ENCODE measurements around the gene GPX3.

Gene GPX3

GRCh38 chr5:151060742-151061141, 40.4 kb downstream of the GPX3 start:
- H3F3A ChIP-seq (ENCODE audit: insufficient read depth, low read length) = peaks cover 14% of the 10 kb centered on the region
- H3K36me3 ChIP-seq (replicated peaks; ENCODE audit: insufficient read depth, low read length) = no peaks in the 10 kb centered on the region; the same call in none of the 2 replicates
- H3K4me2 ChIP-seq (ENCODE audit: low read depth, low read length) = no peak overlapping the region
- no peak overlapping the region for H3K27ac ChIP-seq (ENCODE audit: low read length)
- no peak overlapping the region for H2AFZ ChIP-seq (ENCODE audit: low read length)
- no peak overlapping the region for H3K9ac ChIP-seq (ENCODE audit: low read length)
- DNase-seq = no peak
- H4K20me1 ChIP-seq (ENCODE audit: insufficient read depth, low read length) = no peaks in the 10 kb centered on the region; the same call in 1 of the 2 replicates
- H3K9me2 ChIP-seq (replicated peaks; ENCODE audit: insufficient read depth, low read length) = no peaks in the 10 kb centered on the region
- H3K4me1 ChIP-seq (ENCODE audit: low read length) = peaks cover 41% of the 10 kb centered on the region
- H3K27me3 ChIP-seq (replicated peaks; ENCODE audit: insufficient read depth, low read length) = no peaks in the 10 kb centered on the region
- TF ChIP-seq EZH2 (optimal IDR thresholded peaks at IDR 0.05; ENCODE audit: low read depth, low read length) (no peak), EZH2phosphoT487 (IDR thresholded peaks at IDR 0.05; ENCODE audit: low read length) (no peak)
- TF ChIP-seq, protein P1, sequence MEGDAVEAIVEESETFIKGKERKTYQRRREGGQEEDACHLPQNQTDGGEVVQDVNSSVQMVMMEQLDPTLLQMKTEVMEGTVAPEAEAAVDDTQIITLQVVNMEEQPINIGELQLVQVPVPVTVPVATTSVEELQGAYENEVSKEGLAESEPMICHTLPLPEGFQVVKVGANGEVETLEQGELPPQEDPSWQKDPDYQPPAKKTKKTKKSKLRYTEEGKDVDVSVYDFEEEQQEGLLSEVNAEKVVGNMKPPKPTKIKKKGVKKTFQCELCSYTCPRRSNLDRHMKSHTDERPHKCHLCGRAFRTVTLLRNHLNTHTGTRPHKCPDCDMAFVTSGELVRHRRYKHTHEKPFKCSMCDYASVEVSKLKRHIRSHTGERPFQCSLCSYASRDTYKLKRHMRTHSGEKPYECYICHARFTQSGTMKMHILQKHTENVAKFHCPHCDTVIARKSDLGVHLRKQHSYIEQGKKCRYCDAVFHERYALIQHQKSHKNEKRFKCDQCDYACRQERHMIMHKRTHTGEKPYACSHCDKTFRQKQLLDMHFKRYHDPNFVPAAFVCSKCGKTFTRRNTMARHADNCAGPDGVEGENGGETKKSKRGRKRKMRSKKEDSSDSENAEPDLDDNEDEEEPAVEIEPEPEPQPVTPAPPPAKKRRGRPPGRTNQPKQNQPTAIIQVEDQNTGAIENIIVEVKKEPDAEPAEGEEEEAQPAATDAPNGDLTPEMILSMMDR (IDR thresholded peaks at IDR 0.05; ENCODE audit: low read length) = no peak
- H3K9me3 ChIP-seq (replicated peaks; ENCODE audit: insufficient read depth, low read length) = no peaks in the 10 kb centered on the region
- H3K79me2 ChIP-seq (ENCODE audit: low read length) = peaks cover 44% of the 10 kb centered on the region
- H3K4me3 ChIP-seq (ENCODE audit: low read length) = no peak overlapping the region

- TF ChIP-seq, protein P1 (IDR thresholded peaks at IDR 0.05; ENCODE audit: low read length) = no peak
- TF ChIP-seq EZH2phosphoT487 (IDR thresholded peaks at IDR 0.05; ENCODE audit: low read length) = no peak
- no peak for TF ChIP-seq EZH2 (optimal IDR thresholded peaks at IDR 0.05; ENCODE audit: low read depth, low read length)
- Histone ChIP-seq H3K4me2 (ENCODE audit: low read depth, low read length) (no peak overlapping the region), H3K9me2 (replicated peaks; ENCODE audit: insufficient read depth, low read length) (no peaks in the 10 kb centered on the region), H2AFZ (ENCODE audit: low read length) (no peak overlapping the region), H3K27ac (ENCODE audit: low read length) (no peak overlapping the region), H3K4me3 (ENCODE audit: low read length) (no peak overlapping the region), H3F3A (ENCODE audit: insufficient read depth, low read length) (peaks cover 19% of the 10 kb centered on the region), H3K4me1 (ENCODE audit: low read length) (peaks cover 58% of the 10 kb centered on the region), H3K27me3 (replicated peaks; ENCODE audit: insufficient read depth, low read length) (no peaks in the 10 kb centered on the region), H3K79me2 (ENCODE audit: low read length) (peaks cover 55% of the 10 kb centered on the region), H4K20me1 (ENCODE audit: insufficient read depth, low read length) (no peaks in the 10 kb centered on the region; the same call in 1 of the 2 replicates), H3K9me3 (replicated peaks; ENCODE audit: insufficient read depth, low read length) (no peaks in the 10 kb centered on the region), H3K36me3 (replicated peaks; ENCODE audit: insufficient read depth, low read length) (no peaks in the 10 kb centered on the region; the same call in 1 of the 2 replicates), H3K9ac (ENCODE audit: low read length) (no peak overlapping the region)
- DNase-seq = no peak
Measured at GRCh38 chr5:151062405-151063141, 42.2 kb downstream of the GPX3 start.

DNA sequence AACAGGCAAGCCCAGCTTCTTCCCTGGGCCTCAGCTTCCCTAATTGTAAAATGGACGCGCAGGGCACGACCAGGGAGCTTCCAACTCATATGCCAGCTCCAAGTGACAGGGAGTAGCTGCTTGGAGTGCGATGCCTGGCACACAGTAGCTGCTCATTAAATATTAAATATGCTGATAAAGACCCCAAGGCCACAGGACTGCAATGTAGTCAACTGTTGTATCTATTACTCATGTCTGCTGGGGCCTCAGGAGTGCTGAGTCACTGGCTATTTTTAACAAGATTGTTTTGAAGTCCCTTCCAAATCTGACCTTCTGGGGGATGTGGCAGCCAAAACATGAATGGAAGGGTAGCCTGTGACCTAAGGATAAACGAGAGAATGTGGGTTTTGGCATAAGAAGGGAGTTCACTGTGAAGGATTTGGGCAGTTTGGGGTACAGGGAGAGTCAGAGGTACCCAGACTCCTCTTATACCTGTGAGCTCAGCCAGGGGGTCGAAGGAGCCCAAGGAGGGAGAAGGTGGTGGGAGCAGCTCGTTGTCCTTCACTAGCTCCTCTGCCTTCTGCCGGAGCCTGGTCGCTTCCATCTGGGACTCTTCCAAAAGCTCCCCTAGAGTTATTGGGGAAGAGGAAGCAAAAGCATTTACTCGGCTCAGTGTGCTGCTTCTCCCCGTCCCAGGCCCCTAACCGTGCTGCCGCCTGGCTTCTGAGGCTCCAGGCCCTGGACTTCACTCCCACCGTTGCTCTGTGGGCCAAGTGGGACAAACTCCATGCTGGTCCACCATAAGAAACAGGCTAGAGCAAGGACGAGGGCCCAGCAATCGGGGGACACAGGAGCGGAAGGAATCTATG, 43.0 kb downstream of the GPX3 start:
- Histone ChIP-seq H3K36me3 (replicated peaks; ENCODE audit: insufficient read depth, low read length) (no peaks in the 10 kb centered on the region; the same call in 1 of the 2 replicates), H3K9me3 (replicated peaks; ENCODE audit: insufficient read depth, low read length) (no peaks in the 10 kb centered on the region), H3K27me3 (replicated peaks; ENCODE audit: insufficient read depth, low read length) (no peaks in the 10 kb centered on the region), H3K4me3 (ENCODE audit: low read length) (no peak overlapping the region), H3F3A (ENCODE audit: insufficient read depth, low read length) (peaks cover 18% of the 10 kb centered on the region), H3K79me2 (ENCODE audit: low read length) (peaks cover 63% of the 10 kb centered on the region), H2AFZ (ENCODE audit: low read length) (no peak overlapping the region), H4K20me1 (ENCODE audit: insufficient read depth, low read length) (no peaks in the 10 kb centered on the region; the same call in 1 of the 2 replicates), H3K9me2 (replicated peaks; ENCODE audit: insufficient read depth, low read length) (no peaks in the 10 kb centered on the region), H3K9ac (ENCODE audit: low read length) (no peak overlapping the region), H3K4me2 (ENCODE audit: low read depth, low read length) (no peak overlapping the region), H3K4me1 (ENCODE audit: low read length) (peaks cover 54% of the 10 kb centered on the region), H3K27ac (ENCODE audit: low read length) (no peak overlapping the region)
- DNase-seq = no peak
- no peak for TF ChIP-seq EZH2 (optimal IDR thresholded peaks at IDR 0.05; ENCODE audit: low read depth, low read length)
- TF ChIP-seq EZH2phosphoT487 (IDR thresholded peaks at IDR 0.05; ENCODE audit: low read length) = no peak
- TF ChIP-seq, protein P1 (IDR thresholded peaks at IDR 0.05; ENCODE audit: low read length) = no peak
